Measurements from ENCODE around the gene ROR2.

- TF ChIP-seq CEBPB (IDR thresholded peaks at IDR 0.05) (no peak), TCF12 (IDR thresholded peaks at IDR 0.05; ENCODE audit: low read depth) (no peak), ZBTB7A (IDR thresholded peaks at IDR 0.05; ENCODE audit: low read depth) (no peak), TAF1 (IDR thresholded peaks at IDR 0.05; ENCODE audit: low read depth) (no peak), USF1 (IDR thresholded peaks at IDR 0.05) (no peak), CREB1 (IDR thresholded peaks at IDR 0.05; ENCODE audit: low read depth) (no peak), TEAD4 (IDR thresholded peaks at IDR 0.05) (no peak), FOXM1 (IDR thresholded peaks at IDR 0.05; ENCODE audit: borderline replicate concordance, low read depth) (no peak), MAX (IDR thresholded peaks at IDR 0.05) (no peak)
Observed at GRCh38 chr9:91718071-91718470, 232.0 kb downstream of the ROR2 start.

All from Ishikawa (cell line).